GM18873 (cell line): ENCODE results near the gene ZNF22.

Experiments used
- ATAC-seq: cut with Tn5 transposase; IDR thresholded peaks from one replicate; pipeline ENCODE4 v1.9.1; 2021; ENCODE audit warnings: mild to moderate bottlenecking, moderate library complexity, moderate number of reproducible peaks; ENCODE audit not compliant: unreplicated experiment, low FRiP score

ZNF22 gene

DNA sequence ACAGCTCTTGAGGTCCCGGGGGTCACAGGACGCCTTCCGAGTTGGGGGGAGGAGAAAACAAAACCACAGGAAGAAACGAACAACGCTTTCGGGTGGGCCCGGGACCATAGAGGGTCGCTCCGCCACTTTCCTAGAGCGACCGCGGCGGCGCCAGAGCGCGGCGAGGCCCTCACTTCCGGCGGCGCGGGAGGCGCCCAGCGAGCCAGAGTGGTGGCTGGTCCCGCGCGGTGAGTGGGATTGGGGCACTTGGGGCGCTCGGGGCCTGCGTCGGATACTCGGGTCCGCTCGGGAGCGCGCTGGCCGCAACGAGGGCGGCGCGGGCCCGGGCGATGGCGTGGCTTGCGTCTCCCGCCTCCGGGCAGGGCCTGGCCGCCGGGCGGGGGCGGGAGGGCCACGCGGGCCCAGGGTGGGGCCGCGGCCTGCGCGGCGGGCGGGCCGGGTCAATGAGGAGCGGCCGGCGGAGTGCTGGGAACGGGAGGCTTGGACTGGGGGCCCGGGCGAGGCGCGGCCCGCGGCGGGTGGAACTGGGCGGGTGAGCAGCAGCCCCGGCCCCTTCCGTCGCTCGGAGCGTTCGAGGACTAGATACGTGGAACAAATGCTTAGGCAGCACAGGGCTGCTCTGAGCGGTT lies at the start of gene ZNF22:
TSS of gene ZNF22 (plus strand) at position 172 of the 629 bp plus-strand sequence. CDS start 2,446 bp downstream, outside the sequence.
- peak; percentile 46 for ATAC-seq

DNA sequence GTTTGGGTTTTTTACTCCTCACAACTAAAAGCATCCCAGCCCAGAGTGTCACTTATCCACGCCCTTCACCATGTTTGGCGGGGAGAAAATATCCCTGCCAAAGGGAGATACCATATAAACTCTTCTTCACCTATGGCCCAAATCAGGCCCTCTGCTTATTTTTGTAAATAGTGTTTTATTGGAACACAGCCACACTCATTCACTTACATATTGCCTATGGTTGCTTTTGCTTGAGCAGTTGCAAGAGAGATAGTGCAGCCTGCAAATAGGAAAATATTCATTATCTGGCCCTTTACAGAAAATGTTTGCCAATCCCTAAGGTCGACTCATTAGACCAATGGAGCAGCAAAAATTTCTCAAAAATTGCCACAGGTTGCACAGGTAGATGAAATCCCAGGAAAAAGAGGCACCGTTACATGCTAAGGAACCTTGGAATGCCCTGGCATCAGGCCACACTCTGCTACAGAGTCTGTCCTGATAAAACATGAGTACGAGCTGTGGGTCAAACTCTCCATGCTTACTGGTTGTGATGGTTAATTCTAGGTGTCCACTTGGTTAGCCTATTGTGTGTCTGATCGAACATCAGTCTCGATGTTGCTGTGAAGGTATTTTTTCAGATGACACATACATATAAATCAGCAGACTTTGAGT lies 49.0 kb upstream of the ZNF22 start:
- ATAC-seq = no peak

DNA sequence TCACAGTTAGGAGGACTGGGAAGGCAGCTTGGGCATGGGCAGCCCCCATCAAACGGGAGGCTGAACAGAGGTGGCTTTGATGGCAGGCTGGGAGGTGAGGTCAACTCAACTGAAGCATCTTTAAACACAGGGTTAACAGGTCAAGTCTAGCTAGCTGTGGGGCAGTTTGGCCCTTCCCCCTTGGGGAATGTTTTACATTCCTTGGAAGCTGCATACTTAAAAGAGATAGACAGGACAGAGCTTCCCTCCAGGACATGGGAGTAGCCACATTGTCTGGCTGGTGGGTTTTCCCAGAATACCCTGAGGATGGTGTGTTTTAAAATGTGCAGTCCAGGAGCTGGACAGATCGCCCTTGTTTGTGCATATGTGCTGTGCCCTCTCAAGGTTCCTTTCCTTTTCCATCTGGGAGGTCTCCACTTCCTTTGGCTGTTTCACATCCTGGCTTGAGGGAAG lies 47.9 kb upstream of the ZNF22 start:
- no peak for ATAC-seq

DNA sequence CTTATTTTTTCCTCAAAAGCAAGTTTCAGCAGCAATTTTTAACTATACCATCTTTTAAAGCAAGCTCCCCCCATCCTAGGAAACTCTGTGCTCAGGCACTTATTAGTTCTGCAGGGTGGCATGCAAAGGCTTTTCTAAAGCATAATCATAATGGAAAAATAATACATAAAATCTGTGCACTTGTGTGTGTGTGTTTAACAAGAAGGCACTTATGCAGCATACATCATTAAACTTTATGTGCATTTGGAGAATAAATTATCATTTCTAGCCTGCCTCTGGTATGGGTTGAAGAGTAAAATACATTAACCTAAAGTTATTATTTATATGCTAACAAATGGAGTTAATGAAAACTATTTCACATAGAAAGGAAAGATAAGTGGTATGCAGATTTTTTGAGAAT lies 46.7 kb upstream of the ZNF22 start:
- ATAC-seq = no peak

DNA sequence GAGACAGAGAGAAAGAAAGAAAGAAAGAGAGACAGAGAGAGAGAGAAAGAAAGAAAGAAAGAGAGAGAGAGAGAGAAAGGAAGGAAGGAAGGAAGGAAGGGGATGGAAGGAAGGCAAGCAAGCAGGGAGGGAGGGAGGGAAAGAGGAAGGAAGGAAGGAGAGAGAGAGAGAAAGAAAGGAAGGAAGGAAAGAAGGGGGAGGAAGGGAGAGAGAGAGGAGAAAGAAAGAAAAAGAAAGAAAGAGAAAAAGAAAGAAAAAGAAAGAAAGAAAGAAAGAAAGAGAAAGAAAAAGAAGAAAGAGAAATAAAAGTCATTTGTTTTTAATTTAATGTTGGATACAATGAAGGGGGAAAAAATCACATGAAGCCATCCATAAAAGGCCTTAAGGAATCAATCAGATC lies 45.8 kb upstream of the ZNF22 start:
- no peak for ATAC-seq

DNA sequence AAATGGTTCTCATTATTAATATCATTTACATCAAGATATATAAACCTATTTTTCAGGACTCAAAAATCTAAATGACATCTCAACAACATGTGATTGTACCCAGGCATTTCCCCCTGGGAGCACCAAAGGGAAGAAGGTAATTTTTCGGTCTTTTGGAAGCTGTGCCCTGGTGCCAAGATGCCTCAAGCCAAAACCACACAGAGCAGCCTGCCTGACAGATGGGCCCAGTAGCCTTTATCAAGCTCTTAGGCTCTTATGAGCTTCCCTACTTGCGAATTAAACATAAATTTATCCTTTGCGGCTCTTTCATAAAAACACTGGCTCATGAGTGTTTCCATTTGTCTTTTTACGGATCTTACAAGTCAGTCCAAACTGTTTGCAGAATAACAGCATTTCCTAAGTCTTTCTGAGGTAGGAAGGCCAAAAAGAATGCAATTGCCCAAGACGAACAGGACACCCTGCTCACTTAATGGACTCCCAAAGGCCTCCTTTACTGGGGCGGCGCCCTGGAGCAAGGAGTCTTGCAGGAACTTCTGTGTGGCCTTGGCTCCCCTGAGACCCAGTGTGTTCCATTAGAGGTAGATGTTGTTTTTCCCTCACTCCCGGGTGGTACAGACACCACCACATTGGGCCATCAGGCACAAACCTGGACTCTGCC lies 45.2 kb upstream of the ZNF22 start:
- ATAC-seq = no peak

DNA sequence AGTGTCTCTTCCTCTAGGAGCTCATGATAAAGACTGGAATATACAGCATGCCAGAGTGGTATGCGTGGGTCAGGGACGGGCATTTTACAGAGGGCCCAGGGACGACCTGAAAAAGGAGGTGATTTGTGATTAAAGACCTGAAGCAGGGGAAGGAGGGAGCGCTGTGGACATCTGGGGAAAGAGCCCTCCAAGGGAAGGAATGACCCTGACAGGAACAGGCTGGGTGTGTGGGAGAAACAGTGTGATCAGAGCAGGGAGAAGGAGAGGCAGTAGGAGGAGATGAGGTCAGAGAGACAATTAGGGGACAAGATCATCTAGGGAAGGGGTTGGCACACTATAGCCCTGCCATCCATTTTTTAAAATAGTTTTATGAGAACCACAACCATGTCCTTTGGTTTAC lies 44.5 kb upstream of the ZNF22 start:
- no peak for ATAC-seq

DNA sequence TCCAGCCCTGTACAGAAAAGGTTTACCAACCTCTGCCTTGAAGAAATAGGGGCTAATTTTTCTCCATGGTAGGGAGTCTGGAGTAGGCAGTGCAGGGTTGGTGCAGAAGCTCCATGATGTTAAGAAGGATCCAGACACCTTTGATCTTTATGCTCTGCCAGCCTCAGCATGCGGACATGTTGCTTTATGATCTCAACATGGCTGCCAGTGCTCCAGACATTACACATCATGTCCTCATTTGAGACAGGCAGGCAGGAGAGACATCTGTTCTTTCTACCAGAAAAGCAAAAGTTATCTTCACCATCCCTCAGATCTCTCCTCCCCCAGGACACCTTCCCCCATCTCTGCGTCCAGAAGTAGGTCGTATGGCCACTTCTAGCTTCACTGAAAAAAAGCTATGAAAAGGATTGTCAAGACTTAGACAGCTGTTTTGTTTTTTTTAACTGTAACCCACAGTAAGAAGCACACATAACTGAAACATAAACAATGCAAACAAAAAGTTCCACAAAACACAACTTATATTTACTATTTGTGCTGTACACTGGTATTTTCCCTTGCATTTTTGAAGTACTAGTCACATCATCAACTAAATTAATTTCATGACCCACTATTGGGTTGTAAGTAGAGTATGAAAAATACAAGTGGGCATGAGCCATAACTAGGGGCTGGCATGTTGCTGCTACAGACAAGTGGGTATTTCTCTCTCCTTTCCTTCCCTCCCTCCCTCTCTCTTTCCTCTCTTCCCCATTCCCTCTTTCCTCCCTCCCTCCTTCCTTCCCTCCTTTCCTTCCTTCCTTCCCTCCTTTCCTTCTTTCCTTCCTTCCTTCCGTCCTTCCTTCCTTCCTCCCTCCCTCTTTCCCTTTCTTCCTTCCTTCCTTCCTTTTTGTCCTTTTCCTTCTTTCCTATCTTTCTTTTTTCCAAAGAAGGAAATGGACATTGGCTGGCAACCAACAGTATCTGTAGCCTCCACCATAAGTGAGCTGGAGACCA lies 43.7 kb upstream of the ZNF22 start:
- no peak for ATAC-seq

DNA sequence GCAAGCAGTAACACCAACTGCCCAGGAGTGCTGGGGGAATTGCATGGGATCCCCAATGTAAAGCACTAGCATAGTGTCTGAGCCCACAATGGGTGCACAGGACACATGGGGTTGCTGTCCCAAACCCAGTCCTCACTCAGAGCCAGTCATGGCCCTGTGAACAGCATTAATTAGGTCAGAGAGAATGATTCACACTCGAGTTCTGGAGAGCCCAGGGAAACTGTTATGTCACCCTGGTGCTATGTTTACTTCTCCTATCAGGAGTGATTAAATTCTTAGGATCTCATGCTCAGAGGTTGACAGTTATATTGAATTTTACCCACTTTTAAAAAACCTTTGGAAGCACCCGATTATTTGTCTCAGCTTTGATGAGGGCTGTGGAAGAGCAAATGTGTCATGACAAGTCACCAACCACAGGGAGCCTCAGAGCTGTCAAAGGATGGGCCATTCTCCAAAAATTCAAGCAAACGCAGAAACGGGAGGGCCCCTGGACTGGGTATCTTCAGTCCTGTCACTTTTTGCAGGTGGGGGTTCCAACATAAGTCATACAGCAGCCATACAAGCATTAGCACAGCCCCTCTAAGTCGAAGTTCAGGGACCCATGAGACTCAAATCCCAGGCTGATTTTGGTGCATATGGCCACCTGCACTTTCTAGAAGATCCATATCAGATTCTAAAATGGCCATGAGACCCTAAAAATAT lies 42.4 kb upstream of the ZNF22 start:
- no peak for ATAC-seq

DNA sequence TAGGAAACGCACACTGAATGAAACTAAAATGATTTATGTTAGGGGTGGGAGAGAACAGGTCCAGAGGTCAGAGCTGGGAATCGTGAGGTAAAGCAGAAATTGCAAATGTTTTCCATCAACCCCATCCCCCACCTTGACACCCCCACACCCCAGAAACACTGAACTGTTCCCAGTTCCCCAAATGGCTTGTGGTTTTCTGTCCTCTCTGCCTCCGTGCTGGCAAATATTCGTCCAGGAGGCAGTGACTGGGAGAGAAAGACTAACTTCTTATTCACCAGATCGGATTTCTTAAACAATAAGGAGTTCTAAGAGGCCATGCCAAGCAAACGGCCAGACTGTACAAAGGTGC lies 41.9 kb upstream of the ZNF22 start:
- ATAC-seq = no peak

DNA sequence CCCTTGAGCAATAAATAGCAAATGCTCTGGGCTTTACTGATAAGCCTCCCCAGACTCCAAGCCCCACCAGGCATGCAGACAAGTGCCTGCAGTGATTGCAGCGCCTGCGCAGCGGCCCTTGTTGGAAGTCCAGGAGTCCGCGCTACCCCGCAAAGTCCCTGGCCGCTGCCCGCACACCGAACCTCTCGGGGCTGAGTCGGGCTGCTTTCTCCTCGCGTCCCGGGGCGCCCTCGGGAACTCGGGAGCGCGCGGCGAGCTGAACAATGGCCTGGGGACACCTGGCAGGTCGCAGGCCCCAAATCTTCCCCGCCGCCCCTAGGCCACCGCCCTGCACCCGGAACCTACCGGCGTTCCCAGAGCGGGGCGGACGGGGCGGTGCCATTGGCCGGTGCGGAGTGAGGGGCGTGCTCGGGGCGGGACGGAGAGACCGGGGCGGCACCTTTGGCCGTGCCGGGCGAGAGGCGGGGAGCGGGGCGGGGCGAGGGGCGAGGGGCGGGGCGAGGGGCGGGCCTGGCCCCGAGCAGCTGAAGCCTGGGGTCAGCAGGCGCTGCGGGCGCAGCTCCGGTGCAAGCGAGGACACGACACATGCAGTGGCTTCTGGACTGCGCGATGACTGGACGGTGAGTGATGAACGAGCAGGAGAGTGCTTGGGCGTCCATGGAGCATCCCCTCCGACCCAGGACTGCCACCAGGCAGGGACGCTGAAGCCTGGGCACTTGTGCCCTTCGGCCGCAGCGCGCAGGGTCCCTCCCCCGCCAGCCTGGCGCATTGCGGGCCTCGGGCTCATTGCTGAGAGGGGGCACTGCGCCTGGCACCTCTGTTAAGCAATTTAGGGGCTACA lies 41.3 kb upstream of the ZNF22 start, which contains the start of gene RASSF4:
TSS of gene RASSF4 (plus strand) at position 556 of the 841 bp plus-strand sequence. CDS start 10,401 bp downstream, outside the sequence.
- peak; percentile 88 for ATAC-seq

DNA sequence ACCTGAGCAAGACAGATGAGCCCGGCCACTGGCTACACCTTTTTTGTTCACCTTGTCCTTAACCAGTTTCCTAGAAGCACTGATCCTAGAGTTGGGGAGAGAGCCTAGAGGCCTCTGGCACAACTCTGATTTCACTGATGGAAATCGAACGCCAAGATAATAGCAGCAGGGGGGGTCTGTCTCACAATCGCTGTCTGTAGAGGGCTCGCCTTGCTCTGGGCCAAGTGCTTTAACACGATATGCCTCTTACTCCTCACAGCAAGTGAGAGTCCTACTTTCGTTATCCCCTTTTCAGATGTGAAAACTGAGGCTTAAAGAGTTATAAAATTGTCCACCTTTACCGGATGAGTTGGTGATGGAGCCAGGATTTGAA lies 40.6 kb upstream of the ZNF22 start:
- no peak for ATAC-seq

DNA sequence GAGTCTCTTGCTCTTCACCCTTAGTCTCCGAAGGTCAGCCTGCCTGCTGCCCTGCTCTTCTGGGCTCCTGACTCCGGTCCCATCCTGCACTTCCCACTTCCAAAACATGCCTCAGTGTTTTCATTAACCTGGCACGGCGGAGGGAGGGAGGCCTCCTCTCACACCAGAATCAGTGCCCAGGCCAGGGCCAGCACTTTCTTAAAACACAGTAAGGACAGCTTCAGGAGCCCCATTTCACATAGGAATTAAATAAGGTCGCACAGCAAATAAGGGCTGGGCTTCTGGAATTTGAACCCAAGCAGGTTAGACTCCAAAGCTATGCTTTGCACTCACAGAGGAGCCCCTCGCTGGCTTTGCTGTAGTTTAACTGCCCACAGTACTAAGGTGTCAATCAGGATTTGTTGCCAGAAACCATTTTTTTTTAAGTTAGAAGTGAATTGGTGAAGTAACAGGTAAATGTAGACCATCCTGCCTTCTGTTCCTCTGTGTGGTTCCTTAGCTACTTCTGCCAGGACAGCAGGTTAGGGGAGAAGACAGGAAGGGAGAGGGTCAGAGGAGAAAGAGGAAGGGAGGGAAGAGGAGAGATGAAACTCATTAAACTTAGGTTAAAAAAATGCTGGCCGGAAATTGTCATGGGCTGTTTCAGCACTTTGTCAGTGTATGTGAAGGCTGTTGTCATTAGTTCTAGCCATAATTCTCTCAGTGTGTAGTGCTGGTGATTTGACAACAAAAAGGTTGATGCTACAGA lies 40.1 kb upstream of the ZNF22 start:
- ATAC-seq = no peak

DNA sequence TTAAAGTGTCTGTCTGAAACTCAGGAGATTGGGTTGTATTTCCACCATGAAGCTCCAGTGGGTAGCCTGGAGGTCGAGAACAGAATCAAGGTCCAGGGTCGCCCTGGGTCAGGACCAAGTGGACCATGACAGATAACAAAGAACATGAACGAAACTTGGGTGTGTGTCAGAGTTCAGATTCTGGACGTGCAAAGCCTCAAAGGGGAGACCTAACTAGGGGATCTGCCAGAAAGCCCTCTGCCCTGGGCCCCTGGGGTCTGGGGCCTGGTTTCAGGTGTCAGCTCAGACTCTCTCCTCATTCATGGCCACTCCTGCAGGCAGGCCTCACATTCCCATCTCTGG lies 39.5 kb upstream of the ZNF22 start:
- no peak for ATAC-seq

DNA sequence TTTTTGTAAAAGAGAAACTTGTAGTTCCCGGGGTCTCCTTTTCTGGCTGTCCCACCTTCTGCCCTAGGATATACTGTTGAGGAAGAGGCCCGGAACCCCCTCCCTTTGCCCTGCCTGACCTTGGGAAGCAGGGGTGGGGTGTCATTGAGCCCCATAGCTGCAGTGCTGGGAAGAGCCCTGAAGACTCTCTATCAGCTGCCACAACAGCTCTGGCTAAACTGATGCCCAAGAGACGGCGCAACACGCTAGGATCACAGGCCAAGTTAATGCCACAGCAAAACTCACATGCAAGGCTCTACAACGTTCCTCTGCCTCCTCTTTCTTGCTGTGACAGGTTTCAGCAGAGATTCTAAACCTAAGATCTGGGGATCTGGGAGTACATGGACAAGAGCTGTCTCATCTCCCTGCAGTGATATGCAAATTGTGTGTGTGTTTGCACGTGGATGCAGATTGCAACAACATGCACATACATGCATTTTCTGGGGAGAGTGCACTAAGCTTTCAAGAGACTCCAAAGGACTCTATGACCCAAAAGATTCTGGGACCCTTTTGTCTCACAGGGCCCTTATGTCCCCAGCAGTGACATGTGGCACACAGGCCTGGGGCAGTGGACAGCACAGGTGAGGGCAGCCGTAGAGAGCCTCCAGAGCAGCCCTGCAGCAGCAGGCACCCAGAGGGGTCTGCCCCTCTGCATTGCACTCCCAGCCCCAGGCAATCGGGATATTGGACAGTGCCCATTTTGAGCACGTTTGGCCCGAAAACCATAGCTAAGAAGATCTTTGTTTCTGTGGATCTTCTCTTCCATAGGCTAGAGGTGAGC lies 38.6 kb upstream of the ZNF22 start:
- ATAC-seq = no peak

DNA sequence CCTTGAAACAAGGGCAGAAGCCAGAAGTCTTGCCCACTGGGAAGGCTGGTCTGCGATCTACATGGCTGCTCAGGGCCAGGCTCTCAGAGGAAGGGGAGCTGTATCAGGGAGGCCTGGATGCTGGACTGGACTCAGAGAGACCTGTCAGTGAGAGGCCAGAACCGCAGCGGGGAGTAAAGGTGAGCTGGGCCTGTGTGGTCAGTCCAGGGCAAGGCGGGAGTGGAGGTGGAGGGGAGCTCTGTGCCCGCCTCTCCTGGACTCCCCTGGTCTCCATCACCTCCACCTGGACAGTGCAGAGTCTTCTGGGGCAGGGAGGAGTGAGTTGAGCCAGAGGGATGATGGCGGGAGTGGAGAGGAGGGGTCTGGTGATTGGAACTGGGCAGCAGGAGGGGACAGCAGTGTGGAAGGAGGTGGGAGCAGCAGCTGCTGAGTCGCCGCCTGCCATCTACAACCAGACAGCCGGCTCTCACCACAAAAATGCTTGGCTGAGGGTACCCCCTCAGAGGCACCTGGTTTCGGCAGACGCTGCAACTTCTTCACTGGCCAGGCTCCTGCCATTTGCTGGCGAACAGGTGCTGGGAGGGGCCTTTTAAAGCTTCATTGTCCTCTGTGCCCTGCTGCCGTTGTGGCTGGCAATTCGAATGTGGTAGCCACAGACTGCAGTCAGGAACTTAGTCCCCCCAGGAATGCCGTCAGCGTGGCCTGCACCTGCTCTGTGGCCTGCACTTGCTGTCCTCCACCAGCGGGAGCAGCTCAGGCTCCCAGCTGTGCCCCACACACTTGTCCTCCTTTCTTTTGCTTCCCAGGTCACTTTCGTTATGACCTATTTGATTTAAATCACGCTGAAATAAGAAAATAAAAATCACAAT lies 37.6 kb upstream of the ZNF22 start:
- ATAC-seq = no peak
